Measurements from ENCODE around the gene CLEC18B.

The CLEC18B gene

DNA sequence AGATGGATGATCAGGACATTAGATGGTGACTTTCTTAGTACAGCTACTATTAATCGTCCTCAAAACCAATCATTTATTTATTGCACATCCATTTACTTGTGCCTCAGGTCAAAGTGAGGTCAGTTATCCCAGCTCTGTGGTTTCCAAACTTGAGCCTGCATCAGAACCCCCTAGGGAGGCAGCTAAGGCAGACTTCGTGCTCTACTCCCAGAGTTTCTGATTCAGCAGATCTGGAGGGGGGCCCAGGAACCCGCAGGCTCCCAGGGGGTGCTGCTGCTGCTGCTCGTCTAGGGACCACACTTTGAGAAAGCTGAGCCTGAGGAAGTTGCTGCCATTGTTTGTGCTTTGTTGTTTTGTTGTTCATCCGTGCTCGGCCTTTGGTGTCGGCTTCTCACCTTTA is 44.0 kb upstream of the CLEC18B start:
- TF ChIP-seq POLR2AphosphoS5 (IDR thresholded peaks at IDR 0.05; ENCODE audit: low read depth, low read length) (no peak), FOXP2 (optimal IDR thresholded peaks at IDR 0.05; ENCODE audit: borderline replicate concordance, extremely low read depth, extremely low read length, insufficient read depth) (no peak), TAF1 (IDR thresholded peaks at IDR 0.05; ENCODE audit: borderline replicate concordance, insufficient read depth, low read length) (no peak), SIN3A (IDR thresholded peaks at IDR 0.05; ENCODE audit: borderline replicate concordance, insufficient read depth, low read length) (no peak)
- TF ChIP-seq, protein P1, sequence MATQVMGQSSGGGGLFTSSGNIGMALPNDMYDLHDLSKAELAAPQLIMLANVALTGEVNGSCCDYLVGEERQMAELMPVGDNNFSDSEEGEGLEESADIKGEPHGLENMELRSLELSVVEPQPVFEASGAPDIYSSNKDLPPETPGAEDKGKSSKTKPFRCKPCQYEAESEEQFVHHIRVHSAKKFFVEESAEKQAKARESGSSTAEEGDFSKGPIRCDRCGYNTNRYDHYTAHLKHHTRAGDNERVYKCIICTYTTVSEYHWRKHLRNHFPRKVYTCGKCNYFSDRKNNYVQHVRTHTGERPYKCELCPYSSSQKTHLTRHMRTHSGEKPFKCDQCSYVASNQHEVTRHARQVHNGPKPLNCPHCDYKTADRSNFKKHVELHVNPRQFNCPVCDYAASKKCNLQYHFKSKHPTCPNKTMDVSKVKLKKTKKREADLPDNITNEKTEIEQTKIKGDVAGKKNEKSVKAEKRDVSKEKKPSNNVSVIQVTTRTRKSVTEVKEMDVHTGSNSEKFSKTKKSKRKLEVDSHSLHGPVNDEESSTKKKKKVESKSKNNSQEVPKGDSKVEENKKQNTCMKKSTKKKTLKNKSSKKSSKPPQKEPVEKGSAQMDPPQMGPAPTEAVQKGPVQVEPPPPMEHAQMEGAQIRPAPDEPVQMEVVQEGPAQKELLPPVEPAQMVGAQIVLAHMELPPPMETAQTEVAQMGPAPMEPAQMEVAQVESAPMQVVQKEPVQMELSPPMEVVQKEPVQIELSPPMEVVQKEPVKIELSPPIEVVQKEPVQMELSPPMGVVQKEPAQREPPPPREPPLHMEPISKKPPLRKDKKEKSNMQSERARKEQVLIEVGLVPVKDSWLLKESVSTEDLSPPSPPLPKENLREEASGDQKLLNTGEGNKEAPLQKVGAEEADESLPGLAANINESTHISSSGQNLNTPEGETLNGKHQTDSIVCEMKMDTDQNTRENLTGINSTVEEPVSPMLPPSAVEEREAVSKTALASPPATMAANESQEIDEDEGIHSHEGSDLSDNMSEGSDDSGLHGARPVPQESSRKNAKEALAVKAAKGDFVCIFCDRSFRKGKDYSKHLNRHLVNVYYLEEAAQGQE (IDR thresholded peaks at IDR 0.05; ENCODE audit: insufficient read depth in 1 of 2, low read depth in 2 of 2, low read length in 2 of 2) = no peak

DNA sequence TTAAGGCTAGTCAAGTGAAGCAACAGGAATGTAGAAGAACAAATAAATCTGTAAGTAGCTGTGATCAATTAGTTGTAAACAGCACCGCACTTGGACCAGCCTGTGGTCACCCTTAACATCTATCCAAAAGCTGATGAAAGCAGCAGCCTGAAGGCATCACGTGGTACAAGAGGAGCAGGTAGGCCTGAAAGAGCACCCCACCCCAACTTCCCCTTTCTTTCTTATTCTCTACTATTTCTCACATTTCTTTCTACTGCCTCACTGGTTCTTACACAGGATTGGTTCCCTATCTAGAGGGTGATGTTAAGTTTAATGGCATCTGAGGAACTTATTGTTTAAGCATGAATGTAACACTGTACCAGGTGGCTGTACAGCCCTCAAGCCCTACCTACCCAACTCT is 42.6 kb upstream of the CLEC18B start:
- no peak for TF ChIP-seq TAF1 (IDR thresholded peaks at IDR 0.05; ENCODE audit: borderline replicate concordance, insufficient read depth, low read length)
- TF ChIP-seq, protein P1 (IDR thresholded peaks at IDR 0.05; ENCODE audit: insufficient read depth in 1 of 2, low read depth in 2 of 2, low read length in 2 of 2) = no peak
- no peak for TF ChIP-seq FOXP2 (optimal IDR thresholded peaks at IDR 0.05; ENCODE audit: borderline replicate concordance, extremely low read depth, extremely low read length, insufficient read depth)

DNA sequence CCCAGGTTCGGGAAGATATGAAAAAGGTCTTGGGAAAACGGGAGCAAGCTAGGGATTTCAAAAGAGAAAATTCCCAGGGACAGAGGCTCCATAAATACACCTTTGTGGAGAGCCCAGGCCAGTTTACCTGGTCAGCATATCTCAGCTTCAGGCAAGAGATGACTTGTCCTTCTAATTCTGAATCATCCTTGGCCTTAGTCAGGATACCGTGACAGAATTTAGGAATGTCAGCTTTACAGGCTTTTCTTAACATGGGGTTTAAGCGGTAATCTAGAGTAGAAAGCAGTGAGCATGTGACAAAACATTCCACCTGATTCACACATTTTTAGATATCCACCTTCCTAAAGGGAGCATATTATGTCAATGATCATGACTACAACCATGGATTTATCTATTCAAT is 41.1 kb upstream of the CLEC18B start:
- TF ChIP-seq TAF1 (IDR thresholded peaks at IDR 0.05; ENCODE audit: borderline replicate concordance, insufficient read depth, low read length) (no peak), SIN3A (IDR thresholded peaks at IDR 0.05; ENCODE audit: borderline replicate concordance, insufficient read depth, low read length) (no peak), FOXP2 (optimal IDR thresholded peaks at IDR 0.05; ENCODE audit: borderline replicate concordance, extremely low read depth, extremely low read length, insufficient read depth) (no peak), POLR2AphosphoS5 (IDR thresholded peaks at IDR 0.05; ENCODE audit: low read depth, low read length) (no peak)
- TF ChIP-seq, protein P1 (IDR thresholded peaks at IDR 0.05; ENCODE audit: insufficient read depth in 1 of 2, low read depth in 2 of 2, low read length in 2 of 2) = no peak

DNA sequence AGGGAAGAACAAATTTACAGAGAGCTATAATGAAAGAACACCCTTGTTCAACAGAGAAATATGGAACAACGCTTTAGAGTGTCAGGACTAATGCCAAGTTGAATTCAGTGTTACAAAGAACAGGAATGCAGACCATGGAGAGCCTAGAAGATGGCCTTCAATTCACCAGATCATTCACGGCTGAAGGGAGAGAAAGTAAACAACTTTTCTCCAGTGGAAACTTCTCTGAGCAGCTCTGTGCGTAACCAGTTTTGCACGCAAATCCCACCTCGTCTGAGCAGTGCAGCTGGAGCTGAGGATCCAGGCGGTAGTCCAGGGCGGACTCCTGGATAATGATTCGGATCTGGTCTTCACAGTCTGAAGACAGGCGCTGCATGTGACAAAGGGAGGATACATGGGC is 40.5 kb upstream of the CLEC18B start:
- TF ChIP-seq FOXP2 (optimal IDR thresholded peaks at IDR 0.05; ENCODE audit: borderline replicate concordance, extremely low read depth, extremely low read length, insufficient read depth) = no peak
- no peak for TF ChIP-seq TAF1 (IDR thresholded peaks at IDR 0.05; ENCODE audit: borderline replicate concordance, insufficient read depth, low read length)
- no peak for TF ChIP-seq POLR2AphosphoS5 (IDR thresholded peaks at IDR 0.05; ENCODE audit: low read depth, low read length)

DNA sequence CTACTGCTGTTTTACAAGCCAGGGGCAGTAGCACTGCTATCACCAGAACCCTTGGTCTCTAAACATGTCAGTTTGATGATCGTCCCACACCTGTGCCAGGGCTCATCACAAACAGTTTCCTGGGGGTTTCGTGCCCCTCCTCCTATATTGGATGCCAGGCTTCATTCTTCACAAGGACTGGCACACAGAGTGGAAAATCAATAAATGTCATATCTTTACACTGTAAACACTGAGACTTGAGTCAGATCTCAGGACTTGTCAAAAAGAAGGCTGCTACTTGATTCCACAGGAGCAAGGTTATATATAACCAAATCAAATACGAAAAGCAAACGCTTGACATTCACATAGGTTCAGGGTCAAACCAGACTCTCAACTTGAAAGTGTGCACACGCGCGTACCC is 39.3 kb upstream of the CLEC18B start:
- TF ChIP-seq TAF1 (IDR thresholded peaks at IDR 0.05; ENCODE audit: borderline replicate concordance, insufficient read depth, low read length) (no peak), FOXP2 (optimal IDR thresholded peaks at IDR 0.05; ENCODE audit: borderline replicate concordance, extremely low read depth, extremely low read length, insufficient read depth) (no peak), SIN3A (IDR thresholded peaks at IDR 0.05; ENCODE audit: borderline replicate concordance, insufficient read depth, low read length) (no peak), POLR2AphosphoS5 (IDR thresholded peaks at IDR 0.05; ENCODE audit: low read depth, low read length) (no peak)
- TF ChIP-seq, protein P1 (IDR thresholded peaks at IDR 0.05; ENCODE audit: insufficient read depth in 1 of 2, low read depth in 2 of 2, low read length in 2 of 2) = no peak

Data from PFSK-1 (cell line).